Stimulated activated CD4-positive, alpha-beta T cell treated with anti-CD3 and anti-CD28 coated beads, Interleukin-4, amount 100 ng/mL, for 4 hours (primary cell): ENCODE measurements around the gene GPR146.
"Not testable (repeated sequence)": the region's sequence is repeated elsewhere in the genome, so short reads cannot be mapped to it uniquely, and the experiment has no call there.

Experiments used
- DNase-seq, 2 experiments: peaks; one replicate each; pipeline ENCODE4 v3.0.0-alpha.2; 2020

The GPR146 gene

GRCh38 chr7:1059200-1060091 lies 15.1 kb downstream of the GPR146 start:
- DNase-seq: no peak

DNA sequence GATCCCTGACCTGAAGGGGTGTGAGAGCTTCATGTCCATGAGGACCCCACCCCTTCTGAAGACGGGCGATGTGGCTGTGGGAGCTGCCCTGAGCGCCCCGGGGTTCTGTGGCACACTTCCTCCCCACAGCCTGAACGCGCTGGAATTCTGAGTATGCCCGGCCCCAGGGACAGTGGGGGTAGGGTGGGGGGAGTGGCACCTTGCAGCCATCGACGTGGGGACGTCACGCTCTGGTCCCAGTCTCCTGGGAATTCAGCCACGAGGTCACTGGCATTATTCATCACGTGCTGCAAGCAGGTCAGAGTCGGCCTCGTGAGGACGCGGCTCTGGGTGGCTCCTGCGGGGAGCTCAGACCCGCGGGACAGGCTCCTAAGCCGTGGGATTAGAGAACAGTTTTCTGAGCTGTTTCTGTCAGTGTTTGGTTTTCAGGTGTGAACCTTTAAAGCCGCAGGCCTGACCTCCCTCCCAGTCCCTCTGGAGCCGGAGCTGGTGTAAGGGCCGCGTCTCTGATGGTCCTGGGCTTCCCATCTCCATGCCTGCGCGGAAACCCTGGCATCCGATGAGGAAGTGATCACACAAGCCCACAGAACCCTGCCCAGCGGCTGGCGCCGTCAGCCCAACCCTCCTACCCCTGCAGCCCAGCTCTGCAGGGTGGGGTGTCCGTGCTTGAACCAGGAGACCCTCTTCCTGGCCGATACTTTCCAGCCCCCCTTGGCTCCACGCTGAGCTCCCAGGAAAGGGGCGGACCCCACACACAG lies 16.1 kb downstream of the GPR146 start:
- DNase-seq: no peak

- no peak for DNase-seq
These were observed 16.8 kb downstream of the GPR146 start for GRCh38 chr7:1061180-1061579.

GRCh38 chr7:1062296-1063294 lies 18.2 kb downstream of the GPR146 start:
- no peak for DNase-seq

- no peak for DNase-seq
These were observed 19.0 kb downstream of the GPR146 start for GRCh38 chr7:1063361-1063760.

DNA sequence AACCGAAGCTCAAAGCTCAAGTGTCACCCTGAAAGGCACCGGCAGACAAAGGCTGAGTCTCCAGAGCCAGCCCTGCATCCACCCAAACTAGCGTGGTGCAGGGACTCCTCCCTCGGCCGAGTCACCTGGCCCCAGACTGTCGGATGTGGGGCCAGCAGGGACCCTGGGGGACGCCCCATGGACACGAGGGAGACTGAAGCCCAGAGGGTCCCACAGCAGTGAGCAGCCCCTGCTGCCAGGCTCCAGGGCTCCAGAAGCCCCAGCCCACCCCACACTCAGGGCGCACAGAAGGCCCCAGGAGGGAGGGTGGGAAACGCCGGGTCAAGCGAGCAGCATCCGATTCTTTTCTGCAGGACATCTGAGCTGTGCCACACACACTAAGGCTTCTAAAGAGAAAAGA lies 20.2 kb downstream of the GPR146 start:
- no peak for DNase-seq

- DNase-seq: no peak
These were observed 20.9 kb downstream of the GPR146 start for GRCh38 chr7:1065263-1065584.

DNA sequence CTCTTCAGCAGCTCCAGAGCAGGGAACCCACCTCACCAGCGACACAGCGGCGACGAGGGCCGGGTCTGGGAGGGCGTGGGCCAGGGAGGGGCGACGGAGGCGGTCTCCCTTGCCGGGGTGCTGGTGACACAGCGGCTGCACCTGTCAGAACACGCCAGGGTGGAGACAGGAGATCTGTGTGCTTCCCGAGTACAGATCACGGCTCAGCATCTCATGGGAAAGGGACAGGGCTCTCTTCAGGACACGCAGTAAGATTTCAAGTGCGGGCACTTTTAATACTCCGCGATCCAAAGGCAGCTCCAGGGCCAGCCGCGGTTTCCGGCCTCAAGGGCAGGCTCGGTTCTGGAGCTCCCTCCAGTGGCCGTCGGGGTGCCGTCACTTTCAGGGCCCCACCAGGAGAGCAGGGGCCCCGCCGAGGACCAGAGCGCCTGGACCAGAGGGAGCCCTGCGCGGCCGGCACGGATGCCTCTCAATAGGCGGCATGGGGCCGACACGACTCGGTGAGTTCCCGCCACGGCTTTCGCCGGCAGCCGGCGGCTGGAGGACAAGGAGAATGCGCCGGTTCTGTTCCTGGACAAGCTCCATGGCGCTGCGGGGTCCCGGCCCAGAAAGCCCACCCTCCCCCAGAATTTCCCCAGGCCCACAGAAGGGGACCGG lies 21.4 kb downstream of the GPR146 start:
- peak; percentile 71 to 76 for DNase-seq

DNA sequence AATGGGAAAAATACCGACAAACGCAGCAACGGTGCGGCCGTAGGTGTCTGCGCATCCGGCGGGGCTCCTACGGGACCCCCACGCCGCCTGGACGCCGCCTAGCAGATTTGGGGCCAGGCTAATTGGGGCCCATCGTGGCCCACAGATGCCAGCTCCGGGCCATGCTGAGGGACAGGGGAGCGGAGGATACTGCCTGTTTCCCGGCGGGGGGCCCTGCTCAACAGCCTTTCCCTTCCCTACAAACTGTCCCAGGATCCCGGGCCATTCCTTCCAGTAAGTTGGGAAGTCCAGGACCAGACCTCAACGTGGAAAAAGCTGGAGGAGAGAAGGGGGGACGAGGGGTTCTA lies 21.9 kb downstream of the GPR146 start:
- no peak for DNase-seq

GRCh38 chr7:1068013-1068412 lies 23.7 kb downstream of the GPR146 start:
- no peak for DNase-seq

DNA sequence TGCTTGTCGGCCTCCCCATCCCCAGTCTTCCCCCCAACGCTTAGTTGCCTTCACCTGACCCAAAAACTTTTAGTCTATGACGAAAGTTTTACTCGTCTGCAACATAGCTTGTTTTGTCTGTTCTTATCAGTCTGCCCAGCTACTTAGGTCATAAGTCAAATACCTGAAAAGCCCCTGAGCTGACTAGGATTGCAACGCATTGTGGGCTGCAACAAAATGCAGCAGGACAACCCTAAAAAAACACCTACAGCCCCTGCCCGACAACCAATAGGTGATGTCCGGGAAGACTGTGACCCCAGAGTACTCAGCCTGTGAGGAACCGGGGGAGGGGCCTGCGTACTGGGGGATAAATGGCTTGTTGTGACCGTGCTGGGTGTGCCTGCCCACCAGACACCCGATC lies 24.3 kb downstream of the GPR146 start:
- no peak for DNase-seq

DNA sequence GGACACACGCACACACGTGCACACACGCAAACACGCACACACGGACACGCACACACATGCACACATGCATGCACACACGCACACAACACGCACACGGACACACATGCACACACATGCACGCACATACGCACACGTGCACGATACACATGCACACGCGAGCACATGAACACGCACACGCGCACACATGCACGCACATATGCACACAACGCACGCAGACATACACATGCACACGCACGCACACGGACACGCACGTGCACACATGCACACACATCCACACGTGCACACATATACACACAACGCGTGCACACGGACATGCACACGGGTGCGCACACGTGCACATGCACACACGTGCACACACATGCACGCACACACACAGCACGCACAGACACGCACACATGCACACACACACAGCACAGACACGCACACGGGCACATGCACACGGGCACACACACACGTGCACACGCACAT lies 26.2 kb downstream of the GPR146 start:
- DNase-seq: no peak

- DNase-seq: no peak
These were observed 27.4 kb downstream of the GPR146 start for GRCh38 chr7:1071731-1072254.

DNA sequence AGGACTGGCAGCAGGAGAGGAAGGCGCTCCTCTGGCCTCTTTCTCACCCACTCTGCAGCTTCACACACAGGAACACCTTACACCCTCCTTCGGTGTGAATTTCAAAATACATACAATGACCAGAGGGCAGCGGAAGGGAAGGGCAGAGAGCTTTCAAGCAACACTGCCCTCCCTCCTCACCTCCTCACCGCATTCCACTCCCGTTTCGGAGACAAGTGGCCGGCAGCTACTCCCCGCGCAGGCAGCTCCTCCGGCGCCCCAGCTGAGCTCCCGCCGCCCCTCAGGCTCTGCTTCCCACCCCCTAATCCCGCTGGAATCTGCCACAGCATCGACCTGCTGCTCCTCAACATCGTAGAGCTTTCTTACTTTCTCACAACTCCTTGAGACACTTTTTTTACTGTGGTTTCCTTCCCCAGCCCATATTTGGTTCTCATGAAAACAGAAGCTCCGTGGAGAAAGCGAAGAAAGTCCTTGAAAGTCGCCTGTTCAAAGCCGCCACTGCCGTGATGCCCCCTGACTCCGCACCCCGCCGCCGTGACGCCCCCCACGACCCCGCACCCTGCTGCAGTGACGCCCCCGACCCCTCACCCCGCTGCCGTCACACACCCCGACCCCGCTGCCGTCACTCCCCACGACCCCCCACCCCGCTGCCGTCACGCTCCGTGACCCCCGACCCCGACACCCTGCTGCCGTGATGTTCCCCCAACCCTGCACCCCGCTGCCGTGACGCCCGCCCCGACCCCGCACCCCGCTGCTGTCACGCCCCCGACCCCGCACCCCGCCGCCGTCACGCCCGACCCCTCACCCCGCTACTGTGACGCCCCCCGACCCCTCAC lies 29.0 kb downstream of the GPR146 start:
- no peak for DNase-seq

DNA sequence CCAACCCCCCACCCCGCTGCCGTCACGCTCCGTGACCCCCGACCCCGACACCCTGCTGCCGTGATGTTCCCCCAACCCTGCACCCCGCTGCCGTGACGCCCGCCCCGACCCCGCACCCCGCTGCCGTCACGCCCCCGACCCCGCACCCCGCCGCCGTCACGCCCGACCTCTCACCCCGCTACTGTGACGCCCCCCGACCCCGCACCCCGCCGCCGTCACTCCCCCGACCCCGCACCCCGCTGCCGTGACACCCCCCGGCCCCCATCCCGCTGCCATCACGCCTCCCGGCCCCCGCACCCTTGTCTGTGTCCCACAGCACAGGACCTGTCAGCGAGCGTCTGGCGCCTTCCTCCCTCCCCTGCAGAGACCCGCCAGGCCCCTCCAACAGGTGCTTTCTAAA lies 29.7 kb downstream of the GPR146 start:
- DNase-seq: not testable (repeated sequence)

GRCh38 chr7:1074593-1075431 lies 30.5 kb downstream of the GPR146 start:
- no peak for DNase-seq

DNA sequence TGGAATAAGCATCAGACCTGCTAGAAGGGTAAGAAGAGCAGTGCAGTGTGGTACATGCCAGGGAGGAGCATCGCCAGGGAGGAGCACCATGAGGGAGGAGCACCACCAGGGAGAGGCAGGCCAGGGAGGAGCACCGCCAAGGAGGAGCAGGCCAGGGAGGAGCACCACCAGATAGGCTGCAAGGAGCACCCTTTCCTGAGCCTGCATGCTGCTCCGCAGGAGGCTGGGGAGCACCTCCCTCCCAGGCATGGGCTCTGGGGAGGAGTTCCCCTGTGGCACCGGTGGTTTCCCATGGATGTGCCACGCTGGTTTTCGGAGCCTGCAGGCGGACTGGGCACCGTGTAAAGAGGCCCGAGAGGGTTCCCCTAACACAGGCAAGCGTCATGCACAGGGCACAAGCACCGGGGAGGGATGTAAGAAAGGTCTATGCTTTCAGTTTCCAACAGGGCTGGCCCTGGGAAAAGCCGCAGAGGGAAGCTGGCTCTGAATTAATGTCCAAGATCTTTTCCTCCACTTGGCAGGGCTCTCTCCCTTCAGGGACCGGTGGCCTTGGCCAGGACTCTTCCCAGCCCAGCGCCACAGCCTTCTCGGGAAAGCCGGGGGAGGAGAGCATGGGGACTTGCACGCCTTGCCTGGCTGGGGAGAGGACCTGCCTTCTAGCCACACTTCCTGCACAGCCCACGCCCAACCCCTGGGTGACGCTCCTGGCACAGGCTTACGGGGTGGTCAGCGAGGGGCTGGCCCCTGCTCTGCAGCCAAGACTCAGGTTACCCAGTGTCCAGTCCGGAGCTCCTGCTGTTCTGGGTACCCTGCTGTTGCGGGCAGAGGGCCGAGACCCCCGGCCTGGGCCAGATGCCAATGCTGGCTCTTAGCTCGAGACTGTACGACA lies 32.1 kb downstream of the GPR146 start:
- DNase-seq: no peak

DNA sequence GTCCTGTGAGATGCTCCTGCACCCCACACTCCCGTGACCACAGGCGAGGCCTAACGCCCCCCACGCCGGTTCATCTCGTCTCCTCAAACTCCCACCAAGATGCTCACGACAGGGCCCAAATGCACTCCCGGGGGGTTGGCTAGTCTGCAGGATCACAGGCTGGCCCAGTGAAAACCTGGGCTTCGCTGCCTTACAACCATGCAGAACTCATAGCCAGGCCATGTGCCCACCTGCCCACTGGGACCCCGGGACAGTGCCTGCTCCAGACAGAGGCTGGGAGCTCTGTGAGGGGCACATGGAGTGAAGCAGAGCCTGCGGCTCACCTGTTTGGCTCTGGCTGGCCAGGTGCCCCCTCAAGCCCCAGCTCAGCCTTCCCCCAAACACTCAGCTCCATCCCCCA lies 34.2 kb downstream of the GPR146 start:
- DNase-seq: no peak

DNA sequence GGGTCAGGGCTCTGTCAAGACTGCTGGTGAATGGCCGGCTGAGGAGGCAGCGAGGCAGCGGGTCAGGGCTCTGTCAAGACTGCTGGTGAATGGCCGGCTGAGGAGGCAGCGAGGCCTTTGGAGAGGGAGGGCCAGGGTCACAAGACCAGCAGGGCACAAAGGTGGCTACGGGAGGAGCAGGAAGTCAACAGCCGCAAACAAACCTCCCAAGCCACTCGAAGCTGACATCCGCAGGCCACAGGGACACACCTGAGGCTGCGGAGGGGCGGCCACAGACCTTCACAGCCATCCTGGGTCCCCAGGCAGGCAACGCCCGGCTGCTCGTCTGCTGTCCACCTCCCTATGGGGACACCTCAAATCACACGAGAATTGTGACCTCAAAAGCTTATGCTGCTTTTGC lies 34.6 kb downstream of the GPR146 start:
- DNase-seq: no peak
